OCI-LY7 (cell line): ENCODE data around the gene BRD8.

ENCODE experiments used
- EZH2phosphoT487 ChIP-seq: fragments of 200-600 bp; sonication (generic); IDR thresholded peaks from 2 replicates; pipeline ENCODE4 v1.6.1; 2018; ENCODE audit warnings: low read depth, borderline replicate concordance, mild to moderate bottlenecking, mixed run types, antibody characterized with exemption, low read length, moderate library complexity, mixed read lengths
- TF ChIP-seq, protein P1 (sequence below): fragments of 200-600 bp; sonication (generic); conservative IDR thresholded peaks from 2 replicates; pipeline ENCODE4 v1.5.1; 2014; ENCODE audit warnings: mild to moderate bottlenecking, antibody characterized with exemption, low read length, moderate library complexity, mixed read lengths

DNA sequence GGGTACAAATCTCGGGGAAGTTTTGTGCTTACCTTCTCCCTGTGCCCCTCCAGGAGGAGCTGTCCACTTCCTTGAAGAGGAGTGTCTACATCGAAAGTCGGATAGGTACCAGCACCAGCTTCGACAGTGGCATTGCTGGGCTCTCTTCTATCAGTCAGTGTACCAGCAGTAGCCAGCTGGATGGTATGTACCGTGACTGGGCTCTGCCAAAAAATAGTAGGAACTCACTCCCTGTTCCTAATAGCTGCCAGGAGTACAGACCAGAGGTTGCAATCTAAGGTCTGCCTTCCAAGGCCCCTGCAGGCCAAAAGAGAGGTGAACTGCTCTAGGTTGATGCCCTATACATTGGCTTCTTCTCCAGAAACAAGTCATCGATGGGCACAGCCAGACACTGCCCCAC, 4.4 kb upstream of the BRD8 start:
- TF ChIP-seq, protein P1, sequence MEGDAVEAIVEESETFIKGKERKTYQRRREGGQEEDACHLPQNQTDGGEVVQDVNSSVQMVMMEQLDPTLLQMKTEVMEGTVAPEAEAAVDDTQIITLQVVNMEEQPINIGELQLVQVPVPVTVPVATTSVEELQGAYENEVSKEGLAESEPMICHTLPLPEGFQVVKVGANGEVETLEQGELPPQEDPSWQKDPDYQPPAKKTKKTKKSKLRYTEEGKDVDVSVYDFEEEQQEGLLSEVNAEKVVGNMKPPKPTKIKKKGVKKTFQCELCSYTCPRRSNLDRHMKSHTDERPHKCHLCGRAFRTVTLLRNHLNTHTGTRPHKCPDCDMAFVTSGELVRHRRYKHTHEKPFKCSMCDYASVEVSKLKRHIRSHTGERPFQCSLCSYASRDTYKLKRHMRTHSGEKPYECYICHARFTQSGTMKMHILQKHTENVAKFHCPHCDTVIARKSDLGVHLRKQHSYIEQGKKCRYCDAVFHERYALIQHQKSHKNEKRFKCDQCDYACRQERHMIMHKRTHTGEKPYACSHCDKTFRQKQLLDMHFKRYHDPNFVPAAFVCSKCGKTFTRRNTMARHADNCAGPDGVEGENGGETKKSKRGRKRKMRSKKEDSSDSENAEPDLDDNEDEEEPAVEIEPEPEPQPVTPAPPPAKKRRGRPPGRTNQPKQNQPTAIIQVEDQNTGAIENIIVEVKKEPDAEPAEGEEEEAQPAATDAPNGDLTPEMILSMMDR, result no peak
- TF ChIP-seq EZH2phosphoT487, result no peak
